Measurements from ENCODE around the gene GAB1. TPM values are rescaled to one million over a fixed set of nuclear protein-coding genes. Genes with fewer than 3 reads are reported as not detected.

Gene GAB1
- total RNA-seq, 1 experiment from 2014 or later: 5.9 TPM

- no peak for DNase-seq (ENCODE audit: low read depth)
These were observed 20.6 kb downstream of the GAB1 start for GRCh38 chr4:143357161-143357845.

GRCh38 chr4:143358419-143358818 lies 21.7 kb downstream of the GAB1 start:
- no peak for DNase-seq (ENCODE audit: low read depth)

- peak; percentile 69 for DNase-seq (ENCODE audit: low read depth)
These were observed 22.4 kb downstream of the GAB1 start for GRCh38 chr4:143358923-143359643.

GRCh38 chr4:143359644-143360193 lies 23.0 kb downstream of the GAB1 start:
- no peak for DNase-seq (ENCODE audit: low read depth)

GRCh38 chr4:143360838-143361625 lies 24.4 kb downstream of the GAB1 start:
- DNase-seq (ENCODE audit: low read depth): no peak

- DNase-seq (ENCODE audit: low read depth): no peak
These were observed 25.8 kb downstream of the GAB1 start for GRCh38 chr4:143362349-143363046.

GRCh38 chr4:143363332-143363731 lies 26.7 kb downstream of the GAB1 start:
- DNase-seq (ENCODE audit: low read depth): no peak

- DNase-seq (ENCODE audit: low read depth): no peak
These were observed 27.4 kb downstream of the GAB1 start for GRCh38 chr4:143364063-143364462.

- no peak for DNase-seq (ENCODE audit: low read depth)
These were observed 31.2 kb downstream of the GAB1 start for GRCh38 chr4:143367863-143368262.

- no peak for DNase-seq (ENCODE audit: low read depth)
These were observed 32.9 kb downstream of the GAB1 start for GRCh38 chr4:143369552-143369951.

GRCh38 chr4:143372093-143372915 lies 35.6 kb downstream of the GAB1 start:
- DNase-seq (ENCODE audit: low read depth): no peak

- no peak for DNase-seq (ENCODE audit: low read depth)
These were observed 37.6 kb downstream of the GAB1 start for GRCh38 chr4:143374255-143374654.

GRCh38 chr4:143374771-143375170 lies 38.1 kb downstream of the GAB1 start:
- no peak for DNase-seq (ENCODE audit: low read depth)

GRCh38 chr4:143375326-143376073 lies 38.8 kb downstream of the GAB1 start:
- peak; percentile 53 for DNase-seq (ENCODE audit: low read depth)

- DNase-seq (ENCODE audit: low read depth): no peak
These were observed 41.0 kb downstream of the GAB1 start for GRCh38 chr4:143377611-143378099.

GRCh38 chr4:143380629-143381028 lies 44.0 kb downstream of the GAB1 start:
- DNase-seq (ENCODE audit: low read depth): no peak

- peak; percentile 76 for DNase-seq (ENCODE audit: low read depth)
These were observed 44.8 kb downstream of the GAB1 start for GRCh38 chr4:143381189-143382118.

GRCh38 chr4:143382596-143382995 lies 45.9 kb downstream of the GAB1 start:
- DNase-seq (ENCODE audit: low read depth): peak; percentile 41

Data from LHCN-M2 (cell line).